ENCODE measurements around the gene EFEMP2.
A peak's percentile ranks its signal among the peaks of the same experiment; 100 is the strongest.

The EFEMP2 gene

DNA sequence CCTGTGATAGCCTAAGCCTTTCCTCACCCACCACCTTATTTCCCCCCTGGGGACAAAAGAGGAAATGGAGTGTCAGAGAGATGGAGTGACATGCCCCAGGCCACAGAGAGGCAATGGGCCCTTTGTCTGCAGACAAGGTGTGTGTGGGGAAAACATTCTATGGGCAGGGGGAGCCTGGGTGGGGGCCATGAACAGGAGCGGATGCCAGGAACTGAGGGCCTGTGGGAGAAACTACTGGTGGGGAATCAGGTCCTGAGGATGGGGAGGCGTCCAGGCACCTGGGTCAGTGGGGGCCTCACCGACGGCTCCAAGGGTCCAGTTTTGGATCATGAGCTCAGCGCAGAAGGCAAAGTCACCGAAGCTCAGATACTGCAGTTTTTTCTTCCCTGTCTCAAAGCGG is 12.6 kb upstream of the EFEMP2 start:
- no peak for DNase-seq (ENCODE audit: low read depth)

- peak; percentile 64 for DNase-seq (ENCODE audit: low read depth)
Observed at GRCh38 chr11:65884716-65885092, 12.1 kb upstream of the EFEMP2 start.

- DNase-seq (ENCODE audit: low read depth), result no peak
Observed at GRCh38 chr11:65883786-65884715, 11.5 kb upstream of the EFEMP2 start.

DNA sequence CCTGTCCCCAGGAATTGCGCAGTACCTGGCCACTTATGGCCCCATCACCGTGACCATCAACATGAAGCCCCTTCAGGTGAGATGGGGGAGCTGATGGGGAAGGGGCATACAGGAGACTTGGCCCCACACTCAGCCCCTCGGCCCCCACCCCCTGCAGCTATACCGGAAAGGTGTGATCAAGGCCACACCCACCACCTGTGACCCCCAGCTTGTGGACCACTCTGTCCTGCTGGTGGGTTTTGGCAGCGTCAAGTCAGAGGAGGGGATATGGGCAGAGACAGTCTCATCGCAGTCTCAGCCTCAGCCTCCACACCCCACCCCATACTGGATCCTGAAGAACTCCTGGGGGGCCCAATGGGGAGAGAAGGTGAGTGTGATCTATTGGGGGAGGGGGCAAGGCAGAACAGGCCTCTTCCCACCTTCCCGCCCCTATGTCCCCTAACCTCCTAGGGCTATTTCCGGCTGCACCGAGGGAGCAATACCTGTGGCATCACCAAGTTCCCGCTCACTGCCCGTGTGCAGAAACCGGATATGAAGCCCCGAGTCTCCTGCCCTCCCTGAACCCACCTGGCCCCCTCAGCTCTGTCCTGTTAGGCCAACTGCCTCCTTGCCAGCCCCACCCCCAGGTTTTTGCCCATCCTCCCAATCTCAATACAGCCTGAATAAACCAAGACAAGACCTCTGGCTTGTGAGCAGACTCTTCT is 10.6 kb upstream of the EFEMP2 start:
- no peak for DNase-seq (ENCODE audit: low read depth)

DNA sequence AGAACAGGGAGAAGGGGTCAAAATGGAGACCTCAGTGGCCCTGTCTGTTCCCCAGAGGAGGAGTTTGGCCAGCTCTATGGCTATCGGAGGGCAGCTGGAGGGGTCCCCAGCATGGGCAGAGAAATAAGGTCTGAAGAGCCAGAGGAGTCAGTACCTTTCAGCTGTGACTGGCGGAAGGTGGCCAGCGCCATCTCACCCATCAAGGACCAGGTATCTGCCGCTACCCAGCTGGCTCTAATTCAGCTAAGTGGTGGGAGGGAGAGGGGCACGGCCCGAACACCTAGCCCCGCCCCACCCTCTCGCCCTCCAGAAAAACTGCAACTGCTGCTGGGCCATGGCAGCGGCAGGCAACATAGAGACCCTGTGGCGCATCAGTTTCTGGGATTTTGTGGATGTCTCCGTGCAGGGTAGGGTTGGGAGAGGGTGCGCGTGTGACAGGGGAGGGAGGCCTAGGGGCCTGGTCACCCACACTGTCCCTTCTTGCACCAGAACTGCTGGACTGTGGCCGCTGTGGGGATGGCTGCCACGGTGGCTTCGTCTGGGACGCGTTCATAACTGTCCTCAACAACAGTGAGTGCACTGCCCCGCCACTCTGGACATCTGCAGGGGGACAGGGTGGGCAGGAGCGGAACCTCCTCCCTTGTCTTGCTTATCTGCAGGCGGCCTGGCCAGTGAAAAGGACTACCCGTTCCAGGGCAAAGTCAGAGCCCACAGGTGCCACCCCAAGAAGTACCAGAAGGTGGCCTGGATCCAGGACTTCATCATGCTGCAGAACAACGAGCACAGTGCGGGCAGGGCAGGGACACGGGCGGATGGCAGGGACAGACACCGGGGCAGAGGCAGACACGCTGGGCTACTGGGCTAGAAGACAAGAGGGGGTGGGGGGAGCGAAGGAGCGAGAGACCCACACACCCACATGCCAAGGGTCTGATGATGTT is 9.8 kb upstream of the EFEMP2 start:
- no peak for DNase-seq (ENCODE audit: low read depth)

DNA sequence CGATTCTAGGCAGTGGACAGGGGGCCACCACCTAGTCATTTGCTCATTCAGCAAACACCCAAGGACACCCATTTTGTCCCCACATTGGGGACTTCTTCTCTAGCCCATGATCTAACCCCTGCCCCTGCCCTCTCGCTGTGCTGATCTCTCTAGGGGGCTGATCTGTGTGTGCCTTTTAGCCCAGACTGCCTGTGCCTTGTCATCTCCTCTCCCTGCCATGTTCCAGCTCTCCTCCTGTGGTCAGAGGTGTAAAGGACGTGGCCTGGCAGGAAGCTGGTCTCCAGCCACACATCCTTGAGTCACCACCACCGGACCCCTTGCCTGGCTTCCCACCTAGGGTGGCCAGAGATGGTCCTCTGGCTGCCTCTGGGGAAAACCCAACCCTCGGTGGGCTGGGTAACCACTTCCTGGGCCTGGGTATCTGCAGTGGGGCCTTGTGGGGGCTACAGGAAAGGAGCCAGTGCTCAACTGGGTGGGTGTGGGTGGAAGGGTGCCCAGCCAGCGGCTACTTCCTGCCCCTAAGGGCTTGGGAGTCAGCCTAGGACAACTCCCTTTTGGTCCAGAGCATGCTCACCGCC is 8.3 kb upstream of the EFEMP2 start:
- no peak for DNase-seq (ENCODE audit: low read depth)

DNA sequence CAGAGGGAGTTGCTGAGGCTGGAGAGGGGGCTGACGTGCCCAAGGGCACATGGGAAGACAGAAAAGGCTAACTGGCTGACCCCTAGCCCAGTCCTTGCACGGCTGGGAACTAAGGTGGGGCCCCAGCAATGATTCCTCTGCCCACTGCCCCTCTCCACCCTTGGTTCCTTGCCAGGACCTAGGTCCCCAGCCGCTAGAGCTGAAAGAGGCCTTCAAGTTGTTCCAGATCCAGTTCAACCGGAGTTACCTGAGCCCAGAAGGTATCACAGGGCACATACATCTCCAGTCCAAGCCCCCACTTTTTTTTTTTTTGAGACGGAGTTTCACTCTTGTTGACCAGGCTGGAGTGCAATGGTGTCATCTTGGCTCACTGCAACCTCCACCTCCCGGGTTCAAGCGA is 7.4 kb upstream of the EFEMP2 start:
- DNase-seq (ENCODE audit: low read depth), result no peak

- DNase-seq (ENCODE audit: low read depth), result no peak
Observed at GRCh38 chr11:65879617-65880016, 7.0 kb upstream of the EFEMP2 start, which contains the start of gene CTSW. Gene CTSW (plus strand): TSS chr11:65879837. CDS start chr11:65879855, 18 bp downstream.

GRCh38 chr11:65873318-65874156 is 937 bp upstream of the EFEMP2 start:
- peak; percentile 93 for DNase-seq (ENCODE audit: low read depth)

GRCh38 chr11:65871811-65872548 is 620 bp downstream of the EFEMP2 start:
- DNase-seq (ENCODE audit: low read depth), result no peak

DNA sequence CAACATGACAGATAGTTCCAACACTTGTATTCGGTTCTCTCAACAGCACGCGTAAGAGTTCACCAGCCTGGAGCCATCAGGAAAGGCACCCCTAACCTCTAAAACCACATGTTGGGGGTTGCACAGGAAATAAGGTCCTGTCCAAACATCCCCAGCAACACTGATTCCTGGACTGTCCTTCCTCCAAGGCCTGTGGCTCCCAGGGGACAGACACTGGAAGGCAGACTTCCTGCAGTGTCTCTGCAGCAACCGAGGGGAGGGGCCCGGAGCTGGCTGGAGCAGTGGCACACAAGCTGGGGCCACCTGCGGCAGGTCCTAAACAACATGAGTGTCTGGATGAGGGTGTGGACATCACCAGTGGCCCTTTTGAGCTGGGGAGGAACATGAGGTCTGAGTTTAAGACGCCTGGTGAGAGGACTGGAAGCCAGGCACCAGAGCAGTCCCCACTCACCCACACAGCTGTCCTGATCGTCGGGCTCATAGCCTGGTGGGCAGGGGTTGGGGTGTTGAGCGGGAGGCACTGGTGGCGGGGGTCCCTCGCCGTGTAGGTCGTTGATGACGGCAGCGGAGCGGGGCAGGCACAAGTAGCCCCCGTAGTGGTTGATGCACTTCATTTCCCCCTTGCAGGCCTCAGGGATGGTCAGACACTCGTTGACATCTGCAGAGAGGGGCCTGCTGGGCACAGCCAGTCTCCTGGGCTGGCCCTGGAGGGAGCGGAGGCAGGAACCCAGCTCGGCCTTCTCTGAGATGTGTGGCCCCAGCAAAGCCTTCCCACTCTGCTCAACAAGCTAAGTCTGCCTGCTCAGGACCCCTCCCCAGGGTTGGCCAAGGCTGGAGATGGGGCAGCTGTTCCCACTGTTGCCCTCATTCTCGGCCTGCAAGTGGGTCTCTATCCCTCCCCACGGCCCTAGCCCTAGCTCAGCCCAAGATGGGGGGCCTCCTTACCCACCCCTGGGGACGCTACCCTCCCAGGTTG is 1.6 kb downstream of the EFEMP2 start:
- DNase-seq (ENCODE audit: low read depth), result no peak

DNA sequence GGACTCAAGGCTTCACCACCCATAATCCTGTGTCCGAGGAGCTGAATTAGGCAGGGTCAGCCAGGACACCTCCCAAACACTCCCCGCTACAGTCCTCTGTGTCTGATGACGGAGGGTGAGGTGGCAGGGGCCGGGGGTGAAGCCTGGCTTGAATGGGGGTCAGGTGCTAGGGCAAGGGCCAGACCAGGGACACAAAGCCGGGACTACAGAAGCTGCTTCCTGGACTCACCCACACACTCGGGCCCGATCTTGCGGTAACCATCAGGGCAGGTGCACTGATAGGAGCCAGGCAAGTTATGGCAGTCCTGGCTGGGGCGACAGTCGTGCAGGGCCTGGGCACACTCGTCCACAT is 2.3 kb downstream of the EFEMP2 start:
- no peak for DNase-seq (ENCODE audit: low read depth)

- DNase-seq (ENCODE audit: low read depth), result no peak
Observed at GRCh38 chr11:65869643-65870306, 2.8 kb downstream of the EFEMP2 start.

DNA sequence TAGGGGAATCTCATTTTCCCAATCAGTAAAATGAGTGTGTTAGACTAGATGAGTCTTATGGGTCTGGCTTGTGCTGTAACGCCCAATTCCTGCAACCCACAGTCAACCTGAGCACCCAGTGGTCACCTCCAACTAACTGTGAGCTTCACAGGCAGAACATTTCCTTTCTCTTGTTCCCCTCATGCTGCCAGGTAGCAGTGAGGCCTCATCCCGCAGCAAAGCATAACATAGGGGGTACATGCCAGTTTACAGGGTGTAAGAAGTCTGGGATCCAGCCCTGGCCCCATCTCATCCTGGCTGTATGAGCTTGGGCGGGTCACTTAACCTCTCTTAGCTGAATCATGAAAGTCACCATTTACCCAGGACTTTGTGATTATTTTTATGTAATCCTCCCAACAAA is 3.7 kb downstream of the EFEMP2 start:
- DNase-seq (ENCODE audit: low read depth), result no peak

DNA sequence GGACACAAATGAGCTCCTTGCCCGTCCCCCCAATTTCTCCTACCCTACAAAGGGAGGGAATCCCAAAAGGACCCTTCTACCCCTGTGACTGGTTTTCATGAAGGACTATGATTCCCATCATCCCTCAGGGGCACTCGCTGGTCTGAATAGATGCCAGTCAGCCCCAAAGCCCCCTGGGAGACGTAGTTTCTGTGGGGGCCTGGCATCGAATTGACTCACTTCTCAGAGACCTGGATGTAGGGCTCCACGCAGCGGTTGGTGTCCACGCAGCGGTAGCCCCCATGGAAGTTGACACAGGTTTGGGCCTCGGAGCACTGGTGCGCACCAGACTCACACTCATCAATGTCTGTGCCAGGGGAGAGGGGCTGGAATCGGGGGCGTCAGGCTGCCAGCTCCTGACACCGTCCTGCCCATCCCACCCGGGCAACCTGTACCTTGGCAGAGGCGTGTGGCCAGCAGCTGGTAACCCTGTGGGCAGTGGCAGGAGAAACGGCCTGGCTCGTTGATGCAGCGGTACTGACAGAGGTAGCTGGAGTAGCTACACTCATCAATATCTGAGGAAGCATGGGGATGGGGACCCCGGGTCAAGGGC is 4.4 kb downstream of the EFEMP2 start:
- no peak for DNase-seq (ENCODE audit: low read depth)

DNA sequence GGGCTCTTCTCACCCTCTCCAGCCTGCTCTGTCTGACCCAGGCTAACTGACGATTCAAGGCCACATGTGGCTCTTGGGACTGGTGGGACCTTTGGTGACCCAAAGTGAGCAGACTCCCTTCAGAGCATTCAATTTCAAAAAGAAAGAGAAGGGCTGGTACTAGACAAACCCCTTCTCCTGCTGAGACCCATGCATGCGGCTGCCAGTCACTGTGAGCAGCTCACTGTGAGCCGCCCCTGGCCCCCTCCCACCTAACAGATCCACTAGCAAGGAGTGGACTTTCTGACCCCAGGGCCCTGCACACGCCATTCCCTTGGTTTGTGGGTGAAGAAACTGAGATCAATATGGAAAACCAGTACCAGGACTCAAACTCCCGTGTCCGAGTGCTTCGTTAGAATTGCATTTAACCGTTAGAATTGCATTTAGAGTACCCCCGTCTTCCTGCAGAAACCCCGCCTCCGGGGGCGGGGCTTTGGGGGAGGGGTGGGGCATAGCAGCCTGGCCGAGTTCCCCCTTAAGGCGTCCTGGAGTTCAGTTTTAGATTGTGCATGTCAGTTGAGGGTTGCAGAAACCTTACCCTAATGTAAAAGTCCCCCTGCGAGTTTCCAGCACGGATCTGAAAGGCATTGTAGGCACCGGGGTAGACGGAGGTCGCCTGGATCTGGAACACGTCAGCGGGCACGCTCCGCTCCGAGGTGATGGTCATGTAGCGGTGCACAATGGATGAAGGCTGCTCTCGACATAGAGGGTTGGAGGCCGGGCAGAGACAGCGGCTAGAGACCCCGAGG is 5.1 kb downstream of the EFEMP2 start:
- no peak for DNase-seq (ENCODE audit: low read depth)
